Trophoblast cell (in vitro differentiated cells and primary cell): ENCODE measurements around the gene TSHZ3.

Experiments
- DNase-seq, 2 donors: peaks; one replicate each; pipeline ENCODE4 v3.0.0-alpha.2; 2016
- H2AFZ ChIP-seq: 2 replicates; pipeline ENCODE4 v1.6.1; 2013; ENCODE audit warnings: low read length, moderate library complexity, mild to moderate bottlenecking; ENCODE audit not compliant: insufficient read depth, poor library complexity
- H2AK5ac ChIP-seq: 2 replicates; pipeline ENCODE4 v1.6.1; 2013; ENCODE audit warnings: mild to moderate bottlenecking, low read length
- H2BK120ac ChIP-seq: 2 replicates; pipeline ENCODE4 v1.6.1; 2013; ENCODE audit warnings: low read length, mild to moderate bottlenecking, moderate library complexity; ENCODE audit not compliant: insufficient read depth, poor library complexity
- H2BK12ac ChIP-seq: 2 replicates; pipeline ENCODE4 v1.6.1; 2013; ENCODE audit warnings: mild to moderate bottlenecking, low read length, moderate library complexity
- H2BK5ac ChIP-seq: 2 replicates; pipeline ENCODE4 v1.6.1; 2013; ENCODE audit warnings: low read length, low read depth, moderate library complexity, mild to moderate bottlenecking; ENCODE audit not compliant: poor library complexity
- H3K14ac ChIP-seq: 2 replicates; pipeline ENCODE4 v1.6.1; 2013; ENCODE audit warnings: mild to moderate bottlenecking, low read length
- H3K18ac ChIP-seq: 2 replicates; pipeline ENCODE4 v1.6.1; 2013; ENCODE audit warnings: mild to moderate bottlenecking, low read length
- H3K23ac ChIP-seq: 2 replicates; pipeline ENCODE4 v1.6.1; 2013; ENCODE audit warnings: low read length
- H3K27ac ChIP-seq: 2 replicates; pipeline ENCODE4 v1.5.1; 2013; ENCODE audit warnings: low read depth, mild to moderate bottlenecking, inconsistent platforms, low read length, moderate library complexity
- H3K27me3 ChIP-seq: 2 replicates; pipeline ENCODE4 v1.6.1; 2013; ENCODE audit warnings: inconsistent platforms, mild to moderate bottlenecking, low read length, moderate library complexity; ENCODE audit not compliant: insufficient read depth
- H3K36me3 ChIP-seq, 2 experiments: 1 replicate in 1 of 2; 2 replicates in 1 of 2; pipeline ENCODE4 v1.6.1; 2013; ENCODE audit warnings: low read length in 2 of 2, mild to moderate bottlenecking in 2 of 2, moderate library complexity in 1 of 2; ENCODE audit not compliant: insufficient read depth in 2 of 2, control insufficient read depth in 1 of 2
- H3K4ac ChIP-seq: 2 replicates; pipeline ENCODE4 v1.6.1; 2013; ENCODE audit warnings: low read depth, mild to moderate bottlenecking, low read length, moderate library complexity
- H3K4me1 ChIP-seq, 2 experiments: 1 replicate in 1 of 2; 2 replicates in 1 of 2; pipeline ENCODE4 v1.6.1; 2013; ENCODE audit warnings: low read length in 2 of 2, mild to moderate bottlenecking in 2 of 2, moderate library complexity in 1 of 2; ENCODE audit not compliant: insufficient read depth in 2 of 2, control insufficient read depth in 1 of 2
- H3K4me2 ChIP-seq: 2 replicates; pipeline ENCODE4 v1.6.1; 2013; ENCODE audit warnings: inconsistent platforms, mild to moderate bottlenecking, low read length, moderate library complexity
- H3K4me3 ChIP-seq: 2 replicates; pipeline ENCODE4 v1.5.1; 2013; ENCODE audit warnings: mild to moderate bottlenecking, low read depth, low read length, inconsistent platforms
- H3K79me1 ChIP-seq: one replicate; pipeline ENCODE4 v1.6.1; 2013; ENCODE audit warnings: low read length
- H3K79me2 ChIP-seq: 2 replicates; pipeline ENCODE4 v1.6.1; 2013; ENCODE audit warnings: low read length, mild to moderate bottlenecking; ENCODE audit not compliant: control insufficient read depth, insufficient read depth, poor library complexity
- H3K9ac ChIP-seq: 2 replicates; pipeline ENCODE4 v1.6.1; 2013; ENCODE audit warnings: mild to moderate bottlenecking, low read length
- H3K9me3 ChIP-seq: 2 replicates; pipeline ENCODE4 v1.6.1; 2013; ENCODE audit warnings: low read depth, mild to moderate bottlenecking, control low read depth, inconsistent platforms, low read length; ENCODE audit not compliant: insufficient read depth
- H4K12ac ChIP-seq: 2 replicates; pipeline ENCODE4 v1.6.1; 2013; ENCODE audit warnings: low read depth, mild to moderate bottlenecking, low read length, moderate library complexity
- H4K8ac ChIP-seq: 2 replicates; pipeline ENCODE4 v1.6.1; 2013; ENCODE audit warnings: low read depth, mild to moderate bottlenecking, low read length, moderate library complexity
- H4K91ac ChIP-seq: one replicate; pipeline ENCODE4 v1.6.1; 2013; ENCODE audit warnings: low read depth, mild to moderate bottlenecking, low read length, moderate library complexity
- WGBS: extraction: QIAGEN DNeasy Blood & Tissue Kit; methylation state at CpG from one replicate; pipeline ENCODE4 v1.1.7; 2013; ENCODE audit warnings: missing lambda C conversion rate; ENCODE audit not compliant: insufficient read length, insufficient coverage; ENCODE audit errors: extremely low coverage; 5-methylcytosine and 5-hydroxymethylcytosine counted together

TSHZ3 gene

GRCh38 chr19:31352296-31352781 lies 3.1 kb upstream of the TSHZ3 start:
- Histone ChIP-seq H3K14ac (no peak overlapping the region), H2AK5ac (no peak overlapping the region), H3K4me3 (no peak overlapping the region), H3K23ac (no peak overlapping the region), H3K79me1 (peaks cover 13% of the 10 kb centered on the region), H2BK5ac (no peak overlapping the region), H3K27me3 (peaks cover 39% of the 10 kb centered on the region), H3K4me2 (peak overlapping the region; percentile 99), H4K12ac (no peak overlapping the region), H2BK12ac (no peak overlapping the region), H4K91ac (no peak overlapping the region), H2AFZ (no peak overlapping the region), H4K8ac (no peak overlapping the region), H3K36me3 (no peaks in the 10 kb centered on the region), H2BK120ac (no peak overlapping the region), H3K4me1 (peaks cover 25 to 40% of the 10 kb centered on the region in 2 experiments), H3K18ac (no peak overlapping the region), H3K9me3 (peaks cover 5% of the 10 kb centered on the region), H3K4ac (no peak overlapping the region), H3K79me2 (no peaks in the 10 kb centered on the region), H3K9ac (no peak overlapping the region), H3K27ac (no peak overlapping the region)
- no peak for DNase-seq
- no CpG with 5 or more reads among the region's 14 CpGs for WGBS

- H2BK5ac ChIP-seq = no peak overlapping the region
- DNase-seq = no peak
- H3K18ac ChIP-seq = peak overlapping the region; percentile 10
- H4K12ac ChIP-seq = no peak overlapping the region
- peaks cover 5% of the 10 kb centered on the region for H3K9me3 ChIP-seq
- H3K4me1 ChIP-seq = peaks cover 25 to 40% of the 10 kb centered on the region in 2 experiments
- H2BK12ac ChIP-seq = peak overlapping the region; percentile 12
- peak overlapping the region; percentile 35 for H4K8ac ChIP-seq
- no peak overlapping the region for H2AK5ac ChIP-seq
- H3K4me2 ChIP-seq = peak overlapping the region; percentile 99
- peak overlapping the region; percentile 67 for H3K4me3 ChIP-seq
- H4K91ac ChIP-seq = peak overlapping the region; percentile 3
- peak overlapping the region; percentile 58 for H2AFZ ChIP-seq
- peak overlapping the region; percentile 18 for H2BK120ac ChIP-seq
- H3K14ac ChIP-seq = peak overlapping the region; percentile 12
- H3K4ac ChIP-seq = no peak overlapping the region
- no peak overlapping the region for H3K27ac ChIP-seq
- WGBS = no CpG with 5 or more reads among the region's 29 CpGs
- no peak overlapping the region for H3K9ac ChIP-seq
- H3K36me3 ChIP-seq = no peaks in the 10 kb centered on the region
- H3K23ac ChIP-seq = no peak overlapping the region
- no peaks in the 10 kb centered on the region for H3K79me2 ChIP-seq
- peaks cover 38% of the 10 kb centered on the region for H3K27me3 ChIP-seq
- H3K79me1 ChIP-seq = peaks cover 13% of the 10 kb centered on the region
Observed at GRCh38 chr19:31351855-31352195, 2.6 kb upstream of the TSHZ3 start.

- Histone ChIP-seq H4K12ac (peak overlapping the region; percentile 56), H3K79me2 (no peaks in the 10 kb centered on the region), H2AFZ (peak overlapping the region; percentile 58), H3K79me1 (peaks cover 13% of the 10 kb centered on the region), H2BK12ac (peak overlapping the region; percentile 12), H3K4me3 (peak overlapping the region; percentile 85), H3K4ac (no peak overlapping the region), H3K4me1 (peaks cover 25 to 40% of the 10 kb centered on the region in 2 experiments), H4K91ac (peak overlapping the region; percentile 94), H3K27ac (peak overlapping the region; percentile 72), H3K9ac (peak overlapping the region; percentile 78), H2BK5ac (peak overlapping the region; percentile 41), H2AK5ac (no peak overlapping the region), H3K14ac (peak overlapping the region; percentile 12), H4K8ac (peak overlapping the region; percentile 66), H3K36me3 (no peaks in the 10 kb centered on the region), H3K9me3 (peaks cover 5% of the 10 kb centered on the region), H3K23ac (no peak overlapping the region), H2BK120ac (peak overlapping the region; percentile 18), H3K27me3 (peaks cover 32% of the 10 kb centered on the region), H3K4me2 (peak overlapping the region; percentile 99), H3K18ac (peak overlapping the region; percentile 10)
- WGBS = no CpG with 5 or more reads among the region's 72 CpGs
- peak; percentile 48 to 72 for DNase-seq
Observed at GRCh38 chr19:31351056-31351854, 2.0 kb upstream of the TSHZ3 start.

- peaks cover 21 to 37% of the 10 kb centered on the region in 2 experiments for H3K4me1 ChIP-seq
- peak overlapping the region; percentile 94 for H4K91ac ChIP-seq
- H3K4me3 ChIP-seq = peak overlapping the region; percentile 85
- peak overlapping the region; percentile 66 for H2BK5ac ChIP-seq
- peak overlapping the region; percentile 68 for H3K18ac ChIP-seq
- H3K79me1 ChIP-seq = peaks cover 13% of the 10 kb centered on the region
- peak overlapping the region; percentile 67 for H4K8ac ChIP-seq
- no CpG with 5 or more reads among the region's 63 CpGs for WGBS
- no peak overlapping the region for H3K23ac ChIP-seq
- H3K9me3 ChIP-seq = peaks cover 5% of the 10 kb centered on the region
- peak overlapping the region; percentile 72 for H3K27ac ChIP-seq
- no peak overlapping the region for H2BK12ac ChIP-seq
- peak overlapping the region; percentile 42 for H3K14ac ChIP-seq
- H3K27me3 ChIP-seq = peaks cover 28% of the 10 kb centered on the region
- peak overlapping the region; percentile 76 for H4K12ac ChIP-seq
- H2BK120ac ChIP-seq = peak overlapping the region; percentile 49
- no peak overlapping the region for H2AK5ac ChIP-seq
- no peaks in the 10 kb centered on the region for H3K36me3 ChIP-seq
- H3K79me2 ChIP-seq = no peaks in the 10 kb centered on the region
- H3K4me2 ChIP-seq = peak overlapping the region; percentile 99
- H3K4ac ChIP-seq = peak overlapping the region; percentile 71
- H2AFZ ChIP-seq = peak overlapping the region; percentile 71
- DNase-seq = peak; percentile 26 to 63
- peak overlapping the region; percentile 78 for H3K9ac ChIP-seq
Observed at GRCh38 chr19:31350693-31351055, 1.4 kb upstream of the TSHZ3 start.
